ENCODE measurements around the gene FOXO4. TPM values are rescaled to one million over a fixed set of nuclear protein-coding genes. Genes with fewer than 3 reads are reported as not detected.

FOXO4 gene
- total and polyA plus RNA-seq, 3 donors from 2014 or later: 39.5 to 71.8 (median 58.0) TPM

- 36 to 57% methylated on average over 1 to 3 of the region's 3 CpGs for WGBS, 2 donors
- TF ChIP-seq POLR2A (IDR thresholded peaks at IDR 0.05): no peak
- no peak for TF ChIP-seq CTCF (IDR thresholded peaks at IDR 0.05)
- Histone ChIP-seq H3K4me1 (peaks cover 10% of the 10 kb centered on the region), H3K4me3 (no peak overlapping the region), H3K36me3 (ENCODE audit: low read depth, missing control alignments) (no peaks in the 10 kb centered on the region), H3K27me3 (no peaks in the 10 kb centered on the region), H3K9me3 (no peaks in the 10 kb centered on the region), H3K27ac (no peak overlapping the region)
- DNase-seq: no peak
- intact Hi-C loops (cut with DNase I; ENCODE audit: low total_unique reads): no loop called here
Measured at GRCh38 chrX:71102292-71102691, 6.6 kb downstream of the FOXO4 start.

GRCh38 chrX:71103110-71103983 lies 7.7 kb downstream of the FOXO4 start:
- intact Hi-C loops (cut with DNase I; ENCODE audit: low total_unique reads): no loop called here
- no peak for DNase-seq
- H3K4me3 ChIP-seq: no peak overlapping the region
- no peak for TF ChIP-seq CTCF (IDR thresholded peaks at IDR 0.05)
- no peak for TF ChIP-seq POLR2A (IDR thresholded peaks at IDR 0.05)
- 46 to 61% methylated on average over 6 to 10 of the region's 10 CpGs for WGBS, 2 donors
- no peaks in the 10 kb centered on the region for H3K36me3 ChIP-seq (ENCODE audit: low read depth, missing control alignments)
- H3K27me3 ChIP-seq: no peaks in the 10 kb centered on the region
- peaks cover 10% of the 10 kb centered on the region for H3K4me1 ChIP-seq
- no peaks in the 10 kb centered on the region for H3K9me3 ChIP-seq
- H3K27ac ChIP-seq: peak overlapping the region in 1 of 2 donors; percentile 50

- intact Hi-C loops (cut with DNase I; ENCODE audit: low total_unique reads): no loop called here
- Histone ChIP-seq H3K9me3 (no peaks in the 10 kb centered on the region), H3K27ac (no peak overlapping the region), H3K27me3 (no peaks in the 10 kb centered on the region), H3K4me1 (peaks cover 10% of the 10 kb centered on the region), H3K4me3 (no peak overlapping the region), H3K36me3 (ENCODE audit: low read depth, missing control alignments) (no peaks in the 10 kb centered on the region)
- 85 to 100% methylated on average over 1 to 3 of the region's 3 CpGs for WGBS, 2 donors
- TF ChIP-seq CTCF (IDR thresholded peaks at IDR 0.05) (no peak), POLR2A (IDR thresholded peaks at IDR 0.05) (no peak)
- DNase-seq: no peak
Measured at GRCh38 chrX:71105628-71106027, 10.0 kb downstream of the FOXO4 start.

GRCh38 chrX:71106427-71106826 lies 10.8 kb downstream of the FOXO4 start, which contains the start of gene CXorf65:
Gene CXorf65, minus strand, starts transcription at chrX:71106740. Its CDS starts 184 bp downstream, at chrX:71106556.
- no peaks in the 10 kb centered on the region for H3K9me3 ChIP-seq
- DNase-seq: no peak
- H3K27ac ChIP-seq: no peak within 1 kb of the TSS
- no peak within 1 kb of the TSS for H3K4me3 ChIP-seq
- no peaks in the 10 kb centered on the region for H3K27me3 ChIP-seq
- TF ChIP-seq POLR2A (IDR thresholded peaks at IDR 0.05): no peak
- no peak for TF ChIP-seq CTCF (IDR thresholded peaks at IDR 0.05)
- H3K4me1 ChIP-seq: peaks cover 10% of the 10 kb centered on the region
- intact Hi-C loops (cut with DNase I; ENCODE audit: low total_unique reads): no loop called here
- no peaks in the 10 kb centered on the region for H3K36me3 ChIP-seq (ENCODE audit: low read depth, missing control alignments)
- WGBS, 2 donors: 100% methylated on average over 1 of the region's 1 CpG; no CpG with 5 or more reads in 1 of the 2 donors

Data from testis (tissue), 3 donors.